Right lobe of liver (tissue), 6 donors: ENCODE results near the gene PLIN4. TPM values are rescaled to one million over a fixed set of nuclear protein-coding genes. Genes with fewer than 3 reads are reported as not detected.

Experiments
- ATAC-seq, 4 donors: fragments of 200-7000 bp; cut with Tn5 transposase; one replicate each; pipeline ENCODE4 v1.9.1; 2020; ENCODE audit warnings: mild to moderate bottlenecking in 4 of 4, moderate library complexity in 4 of 4
- DNase-seq, 3 donors: peaks; one replicate each; pipeline ENCODE4 v3.0.0-alpha.2; 2020
- H3K27ac ChIP-seq, 3 donors: fragments of 200-600 bp; one replicate each; pipeline ENCODE4 v1.8.0; 2022
- H3K27me3 ChIP-seq, 2 donors: fragments of 200-600 bp; one replicate each; pipeline ENCODE4 v1.8.0; 2022
- H3K36me3 ChIP-seq, 4 donors: fragments of 200-600 bp; sonication (generic) in 1 of 4; one replicate each; pipeline versions ENCODE4 v1.5.1 to v1.8.0; 2017 to 2022; ENCODE audit warnings: control low read depth in 1 of 4
- H3K4me1 ChIP-seq, 4 donors: fragments of 200-600 bp; sonication (generic) in 1 of 4; one replicate each; pipeline versions ENCODE4 v1.5.1 to v1.8.0; 2017 to 2022; ENCODE audit warnings: control low read depth in 1 of 4
- H3K4me3 ChIP-seq, 3 donors: fragments of 200-600 bp; one replicate each; pipeline ENCODE4 v1.8.0; 2022
- H3K9me3 ChIP-seq, 4 donors: fragments of 200-600 bp; sonication (generic) in 1 of 4; one replicate each; pipeline versions ENCODE4 v1.5.1 to v1.8.0; 2017 to 2022; ENCODE audit warnings: control low read depth in 1 of 4
- POLR2A ChIP-seq: fragments of 450-650 bp; IDR thresholded peaks from one replicate; pipeline ENCODE4 v1.6.1; 2017; ENCODE audit warnings: antibody characterized with exemption, mild to moderate bottlenecking
- WGBS: methylation state at CpG from one replicate; pipeline ENCODE4 v1.1.6; 2018; ENCODE audit warnings: low coverage, low lambda C conversion rate; ENCODE audit not compliant: insufficient coverage; ENCODE audit errors: missing lambda C conversion rate; 5-methylcytosine and 5-hydroxymethylcytosine counted together
- intact Hi-C, 2 donors: fragments of 100-400 bp; cut with DNase I; formaldehyde crosslinking; loops; one replicate each; pipeline versions ENCODE4 v1.11.2 to v1.14.1; 2022
- total RNA-seq, 6 experiments: library from RNA; depleted of rRNA in 2 of 6; stranded (reverse); fragments of >200 nt in 2 of 6; fragmentation: NEBNext Ultra II Directional in 3 of 6; extraction: Animal tissue kit (Norgen Biotek cat#: 25700) in 3 of 6; gene quantifications; one replicate each; pipeline versions ENCODE4 v1.1.0 to v1.2.4, GENCODE V29; 2016 to 2023
- TF ChIP-seq, protein P1 (sequence below), 4 donors: fragments of 200-600 bp in 3 of 4; fragments of 450-650 bp in 1 of 4; IDR thresholded peaks; one replicate each; pipeline versions ENCODE4 v1.5.1 to v1.8.0; 2016 to 2022; ENCODE audit warnings: antibody characterized with exemption in 4 of 4, mild to moderate bottlenecking in 2 of 4
- donor health status: DM: no; HTN: yes; CAD: no.
- donor health status: DM: no; HTN: no; CAD: no.
- donor health status: DM: no; HTN: no; CAD: no.
- donor health status: DM: no; HTN: yes; CAD: no.
- donor health status: DM: no; HTN: yes; CAD: no.

Gene PLIN4
- total RNA-seq, 6 experiments from 2014 or later, result 28.4 to 51.2 (median 39.3) TPM

DNA sequence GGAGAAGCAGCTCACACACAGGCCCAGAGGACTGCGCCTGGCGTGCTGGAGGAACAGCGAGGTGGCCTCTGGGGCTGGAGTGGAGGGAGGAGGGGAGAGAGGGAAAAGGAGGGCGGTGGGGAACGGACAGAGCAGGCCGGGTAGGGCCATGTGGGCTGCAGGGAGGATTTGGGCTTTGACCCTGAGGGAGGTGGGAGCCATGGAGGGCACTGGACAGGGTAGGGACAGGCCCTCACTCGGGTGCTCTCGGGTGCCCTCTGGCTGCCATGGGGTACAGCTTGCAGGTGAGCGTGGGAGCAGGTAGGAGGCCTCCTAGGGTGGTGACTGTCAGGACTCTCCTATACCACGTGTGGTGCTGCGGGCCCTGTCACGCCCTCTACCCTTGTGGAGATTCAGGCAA lies 22.8 kb downstream of the PLIN4 start:
- WGBS, result 85% methylated on average over 3 of the region's 12 CpGs
- intact Hi-C loops, result loop anchor here in 1 of 2 donors (10.0 kb wide), 1 partner anchor 231 kb away; no protein-coding TSS in a partner anchor
- no peaks in the 10 kb centered on the region for H3K27me3 ChIP-seq
- no peaks in the 10 kb centered on the region for H3K9me3 ChIP-seq
- TF ChIP-seq POLR2A, result no peak
- TF ChIP-seq, protein P1, sequence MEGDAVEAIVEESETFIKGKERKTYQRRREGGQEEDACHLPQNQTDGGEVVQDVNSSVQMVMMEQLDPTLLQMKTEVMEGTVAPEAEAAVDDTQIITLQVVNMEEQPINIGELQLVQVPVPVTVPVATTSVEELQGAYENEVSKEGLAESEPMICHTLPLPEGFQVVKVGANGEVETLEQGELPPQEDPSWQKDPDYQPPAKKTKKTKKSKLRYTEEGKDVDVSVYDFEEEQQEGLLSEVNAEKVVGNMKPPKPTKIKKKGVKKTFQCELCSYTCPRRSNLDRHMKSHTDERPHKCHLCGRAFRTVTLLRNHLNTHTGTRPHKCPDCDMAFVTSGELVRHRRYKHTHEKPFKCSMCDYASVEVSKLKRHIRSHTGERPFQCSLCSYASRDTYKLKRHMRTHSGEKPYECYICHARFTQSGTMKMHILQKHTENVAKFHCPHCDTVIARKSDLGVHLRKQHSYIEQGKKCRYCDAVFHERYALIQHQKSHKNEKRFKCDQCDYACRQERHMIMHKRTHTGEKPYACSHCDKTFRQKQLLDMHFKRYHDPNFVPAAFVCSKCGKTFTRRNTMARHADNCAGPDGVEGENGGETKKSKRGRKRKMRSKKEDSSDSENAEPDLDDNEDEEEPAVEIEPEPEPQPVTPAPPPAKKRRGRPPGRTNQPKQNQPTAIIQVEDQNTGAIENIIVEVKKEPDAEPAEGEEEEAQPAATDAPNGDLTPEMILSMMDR (IDR thresholded peaks at IDR 0.05), result peak in 3 of 4 donors; percentile 19 to 40 (median 24)
- H3K27ac ChIP-seq, result no peak overlapping the region
- no peak for DNase-seq
- no peaks in the 10 kb centered on the region for H3K4me1 ChIP-seq
- peak; percentile 44 to 57 (median 53) for ATAC-seq
- H3K4me3 ChIP-seq, result no peak overlapping the region
- peaks cover 0 to 31% (median 6%) of the 10 kb centered on the region in 4 donors for H3K36me3 ChIP-seq

GRCh38 chr19:4494691-4495064 lies 23.6 kb downstream of the PLIN4 start:
- no peak overlapping the region for H3K27ac ChIP-seq
- DNase-seq (no peak), ATAC-seq (no peak)
- intact Hi-C loops, result loop anchor here in 1 of 2 donors (10.0 kb wide), 1 partner anchor 230 kb away; no protein-coding TSS in a partner anchor
- 92% methylated on average over 4 of the region's 8 CpGs for WGBS
- no peaks in the 10 kb centered on the region for H3K9me3 ChIP-seq
- H3K36me3 ChIP-seq, result peaks cover 0 to 28% (median 6%) of the 10 kb centered on the region in 4 donors
- TF ChIP-seq, protein P1 (IDR thresholded peaks at IDR 0.05), result no peak
- no peak for TF ChIP-seq POLR2A
- H3K4me3 ChIP-seq, result no peak overlapping the region
- no peaks in the 10 kb centered on the region for H3K4me1 ChIP-seq
- no peaks in the 10 kb centered on the region for H3K27me3 ChIP-seq

- Histone ChIP-seq H3K4me1 (no peaks in the 10 kb centered on the region), H3K27ac (no peak overlapping the region), H3K27me3 (no peaks in the 10 kb centered on the region), H3K4me3 (no peak overlapping the region), H3K36me3 (peaks cover 0 to 28% (median 6%) of the 10 kb centered on the region in 4 donors), H3K9me3 (no peaks in the 10 kb centered on the region)
- ATAC-seq (no peak), DNase-seq (no peak)
- no CpG with 5 or more reads among the region's 61 CpGs for WGBS
- no peak for TF ChIP-seq POLR2A
- intact Hi-C loops, result loop anchor here in 1 of 2 donors (10.0 kb wide), 1 partner anchor 229 kb away; no protein-coding TSS in a partner anchor
Observed at GRCh38 chr19:4493929-4494690, 24.2 kb downstream of the PLIN4 start.

DNA sequence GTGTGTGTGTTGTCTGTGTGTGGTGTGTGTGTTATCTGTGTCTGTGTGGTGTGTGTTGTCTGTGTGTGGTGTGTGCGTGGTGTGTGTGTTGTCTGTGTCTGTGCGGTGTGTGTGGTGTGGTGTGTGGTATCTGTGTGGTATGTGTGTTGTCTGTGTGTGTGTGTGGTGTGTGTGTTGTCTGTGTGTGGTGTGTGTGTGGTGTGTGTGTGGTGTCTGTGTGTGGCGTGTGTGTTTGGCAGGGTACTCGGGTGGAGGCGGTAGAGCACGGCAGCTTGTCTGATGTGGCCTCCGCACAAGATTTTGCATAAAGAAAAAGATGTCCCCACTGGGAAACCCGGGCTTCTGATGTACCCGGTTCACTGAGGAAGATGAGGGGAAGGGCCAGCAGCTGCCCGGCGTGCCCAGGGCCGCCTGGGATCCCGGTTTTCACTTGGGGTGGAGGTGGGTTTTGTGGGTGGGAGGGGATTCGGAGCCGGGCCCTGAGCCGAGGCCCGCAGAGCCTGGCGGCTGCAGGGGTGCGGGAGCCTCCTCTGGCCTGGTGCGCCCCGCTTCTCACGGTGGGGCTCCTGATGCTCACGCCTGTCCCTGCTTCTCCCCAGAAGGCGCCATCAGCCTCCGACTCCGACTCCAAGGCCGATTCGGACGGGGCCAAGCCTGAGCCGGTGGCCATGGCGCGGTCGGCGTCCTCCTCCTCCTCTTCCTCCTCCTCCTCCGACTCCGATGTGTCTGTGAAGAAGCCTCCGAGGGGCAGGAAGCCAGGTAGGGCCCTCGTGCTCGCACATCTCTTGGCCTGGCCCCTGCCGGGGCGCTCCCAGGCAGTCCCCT lies 25.0 kb downstream of the PLIN4 start:
- no peak for TF ChIP-seq POLR2A
- TF ChIP-seq, protein P1 (IDR thresholded peaks at IDR 0.05), result no peak
- intact Hi-C loops, result loop anchor here in 1 of 2 donors (10.0 kb wide), 1 partner anchor 229 kb away; no protein-coding TSS in a partner anchor
- DNase-seq (no peak), ATAC-seq (no peak)
- peaks cover 0 to 23% (median 6%) of the 10 kb centered on the region in 4 donors for H3K36me3 ChIP-seq
- no peak overlapping the region for H3K4me3 ChIP-seq
- no peak overlapping the region for H3K27ac ChIP-seq
- no peaks in the 10 kb centered on the region for H3K4me1 ChIP-seq
- no peaks in the 10 kb centered on the region for H3K9me3 ChIP-seq
- 92% methylated on average over 6 of the region's 41 CpGs for WGBS
- H3K27me3 ChIP-seq, result no peaks in the 10 kb centered on the region
